IMR-90 (cell line): ENCODE measurements around the gene FRMD4B. TPM values are rescaled to one million over a fixed set of nuclear protein-coding genes. Genes with fewer than 3 reads are reported as not detected.

Experiments
- ATAC-seq: fragments of 200-7000 bp; cut with Tn5 transposase; 2 replicates; pipeline ENCODE4 v1.9.1; 2020; ENCODE audit warnings: low read depth, mild to moderate bottlenecking, moderate library complexity
- BruUV-seq: library from RNA; stranded (reverse); fragments of 400-500 nt; replicated peaks from 2 replicates; lab custom pipeline; 2021; lab: Mats Ljungman, UMichigan
- CTCF ChIA-PET: fragments of 300-600 bp; formaldehyde crosslinking; extraction: SDS; loops from one replicate; lab custom pipeline; 2021; ENCODE audit warnings: antibody characterized with exemption; lab: Yijun Ruan, JAX
- POLR2A ChIA-PET: fragments of 300-600 bp; sonication (Branson Sonifier 250); formaldehyde crosslinking; loops from one replicate; lab custom pipeline; 2022; ENCODE audit warnings: antibody characterized with exemption; ENCODE audit not compliant: unreplicated experiment; lab: Charles Lee
- DNase-seq: peaks from one replicate; pipeline ENCODE4 v3.0.0; 2013
- H2AFZ ChIP-seq: replicated peaks from 2 replicates; pipeline ENCODE3; 2013; ENCODE audit warnings: low read length, mild to moderate bottlenecking; ENCODE audit not compliant: poor library complexity
- H2AK5ac ChIP-seq: 2 replicates; pipeline ENCODE4 v1.6.1; 2013; ENCODE audit warnings: low read depth, low read length, inconsistent platforms
- H2AK9ac ChIP-seq: replicated peaks from 2 replicates; pipeline ENCODE3; 2013; ENCODE audit warnings: mild to moderate bottlenecking, low read depth, low read length, moderate library complexity; ENCODE audit not compliant: poor library complexity
- H2BK120ac ChIP-seq: 2 replicates; pipeline ENCODE4 v1.6.1; 2013; ENCODE audit warnings: low read depth, low read length, inconsistent platforms
- H2BK15ac ChIP-seq: 3 replicates; pipeline ENCODE4 v1.6.1; 2013; ENCODE audit warnings: low read depth, low read length, inconsistent platforms
- H2BK20ac ChIP-seq: 2 replicates; pipeline ENCODE4 v1.6.1; 2013; ENCODE audit warnings: low read depth, mild to moderate bottlenecking, inconsistent platforms, low read length, moderate library complexity
- H2BK5ac ChIP-seq: 2 replicates; pipeline ENCODE4 v1.6.1; 2013; ENCODE audit warnings: mild to moderate bottlenecking, low read depth, low read length, inconsistent platforms; ENCODE audit not compliant: poor library complexity, severe bottlenecking
- H3K14ac ChIP-seq: replicated peaks from 2 replicates; pipeline ENCODE4 v1.6.1; 2013; ENCODE audit warnings: low read depth, low read length, inconsistent platforms
- H3K18ac ChIP-seq: 2 replicates; pipeline ENCODE4 v1.6.1; 2013; ENCODE audit warnings: low read depth, low read length, control low read depth
- H3K23ac ChIP-seq: 2 replicates; pipeline ENCODE4 v1.6.1; 2013; ENCODE audit warnings: low read depth, low read length, inconsistent platforms
- H3K27ac ChIP-seq: 2 replicates; pipeline ENCODE4 v1.5.1; 2013; ENCODE audit warnings: mild to moderate bottlenecking, control low read depth, low read length; ENCODE audit not compliant: insufficient read depth
- H3K27me3 ChIP-seq: 2 replicates; pipeline ENCODE4 v1.6.1; 2013; ENCODE audit warnings: low read length; ENCODE audit not compliant: control insufficient read depth, insufficient read depth
- H3K36me3 ChIP-seq: 2 replicates; pipeline ENCODE4 v1.6.1; 2013; ENCODE audit warnings: low read length, mixed read lengths; ENCODE audit not compliant: control insufficient read depth, insufficient read depth
- H3K4ac ChIP-seq: 2 replicates; pipeline ENCODE4 v1.6.1; 2013; ENCODE audit warnings: low read depth, low read length, inconsistent platforms
- H3K4me1 ChIP-seq: 2 replicates; pipeline ENCODE4 v1.6.1; 2013; ENCODE audit warnings: low read length, mixed read lengths; ENCODE audit not compliant: control insufficient read depth, insufficient read depth
- H3K4me2 ChIP-seq: 2 replicates; pipeline ENCODE4 v1.6.1; 2013; ENCODE audit warnings: low read depth, mild to moderate bottlenecking, control low read depth, low read length, moderate library complexity
- H3K4me3 ChIP-seq: 2 replicates; pipeline ENCODE4 v1.5.1; 2013; ENCODE audit warnings: low read depth, mild to moderate bottlenecking, control low read depth, low read length, moderate library complexity; ENCODE audit not compliant: insufficient read depth
- H3K56ac ChIP-seq: 2 replicates; pipeline ENCODE4 v1.6.1; 2013; ENCODE audit warnings: low read length, inconsistent platforms; ENCODE audit not compliant: insufficient read depth; ENCODE audit errors: extremely low read depth
- H3K79me1 ChIP-seq, 2 experiments: 2 replicates each; pipeline ENCODE4 v1.6.1; 2013; ENCODE audit warnings: low read length in 2 of 2, inconsistent platforms in 1 of 2, low read depth in 1 of 2
- H3K9ac ChIP-seq: 2 replicates; pipeline ENCODE4 v1.6.1; 2013; ENCODE audit warnings: low read depth, low read length, control low read depth
- H3K9me1 ChIP-seq: 2 replicates; pipeline ENCODE4 v1.6.1; 2013; ENCODE audit warnings: low read length, inconsistent platforms; ENCODE audit not compliant: insufficient read depth
- H3K9me3 ChIP-seq: 2 replicates; pipeline ENCODE4 v1.6.1; 2013; ENCODE audit warnings: low read length; ENCODE audit not compliant: control insufficient read depth, insufficient read depth
- H4K20me1 ChIP-seq: 2 replicates; pipeline ENCODE4 v1.6.1; 2013; ENCODE audit warnings: low read length, inconsistent platforms; ENCODE audit not compliant: insufficient read depth
- H4K5ac ChIP-seq: 2 replicates; pipeline ENCODE4 v1.6.1; 2013; ENCODE audit warnings: mild to moderate bottlenecking, low read depth, low read length, control low read depth
- H4K8ac ChIP-seq, 2 experiments: 2 replicates each; pipeline ENCODE4 v1.6.1; 2013; ENCODE audit warnings: low read depth in 2 of 2, low read length in 2 of 2, control low read depth in 1 of 2, inconsistent platforms in 1 of 2
- H4K91ac ChIP-seq: 2 replicates; pipeline ENCODE4 v1.6.1; 2013; ENCODE audit warnings: low read depth, low read length, inconsistent platforms; ENCODE audit not compliant: insufficient read depth
- BHLHE40 ChIP-seq: fragments of 150-350 bp; IDR thresholded peaks from 2 replicates; pipeline ENCODE4 v1.6.1; 2016; ENCODE audit warnings: mild to moderate bottlenecking, low read depth, low read length
- CEBPB ChIP-seq: IDR thresholded peaks from 2 replicates; pipeline ENCODE4 v1.6.1; 2012; ENCODE audit warnings: low read depth, low read length, improper control_type of control experiment
- CHD1 ChIP-seq: IDR thresholded peaks from 2 replicates; pipeline ENCODE4 v1.6.1; 2012; ENCODE audit warnings: low read depth, low read length, improper control_type of control experiment
- FOS ChIP-seq: fragments of 150-350 bp; IDR thresholded peaks from 2 replicates; pipeline ENCODE4 v1.6.1; 2016; ENCODE audit warnings: low read depth, low read length
- MAFK ChIP-seq: IDR thresholded peaks from 2 replicates; pipeline ENCODE4 v1.6.1; 2012; ENCODE audit warnings: low read depth, low read length, improper control_type of control experiment
- MAZ ChIP-seq: IDR thresholded peaks from 2 replicates; pipeline ENCODE4 v1.6.1; 2012; ENCODE audit warnings: low read depth, mild to moderate bottlenecking, low read length, improper control_type of control experiment, moderate library complexity, borderline replicate concordance
- MXI1 ChIP-seq: IDR thresholded peaks from 2 replicates; pipeline ENCODE4 v1.6.1; 2012; ENCODE audit warnings: low read depth, mild to moderate bottlenecking, low read length, moderate library complexity, borderline replicate concordance
- NFE2L2 ChIP-seq: fragments of 150-350 bp; IDR thresholded peaks from 2 replicates; pipeline ENCODE4 v1.6.1; 2016; ENCODE audit warnings: low read depth, mild to moderate bottlenecking, low read length
- POLR2A ChIP-seq: IDR thresholded peaks from 2 replicates; pipeline ENCODE4 v1.6.1; 2012; ENCODE audit warnings: mild to moderate bottlenecking, low read depth, low read length
- RAD21 ChIP-seq: IDR thresholded peaks from 2 replicates; pipeline ENCODE4 v1.6.1; 2012; ENCODE audit warnings: low read length, improper control_type of control experiment
- RCOR1 ChIP-seq: IDR thresholded peaks from 2 replicates; pipeline ENCODE4 v1.6.1; 2012; ENCODE audit warnings: mild to moderate bottlenecking, low read length, improper control_type of control experiment; ENCODE audit not compliant: insufficient replicate concordance
- RFX5 ChIP-seq: IDR thresholded peaks from 2 replicates; pipeline ENCODE4 v1.8.0; 2012; ENCODE audit warnings: low read depth, mild to moderate bottlenecking, low read length, moderate library complexity
- SMC3 ChIP-seq: fragments of 150-350 bp; IDR thresholded peaks from 2 replicates; pipeline ENCODE4 v1.6.1; 2016; ENCODE audit warnings: low read depth, mild to moderate bottlenecking, antibody characterized with exemption, low read length, moderate library complexity
- WGBS, 2 experiments: methylation state at CpG; one replicate each; pipeline versions ENCODE4 v1.1.5 to v1.1.7; 2013; ENCODE audit warnings: missing lambda C conversion rate in 2 of 2; ENCODE audit not compliant: insufficient read length in 1 of 2; ENCODE audit errors: extremely low coverage in 2 of 2; 5-methylcytosine and 5-hydroxymethylcytosine counted together
- dilution Hi-C: fragments of 300-500 bp; cut with HindIII; formaldehyde crosslinking; loops from one replicate; pipeline ENCODE4 v1.14.3; 2018; ENCODE audit warnings: low sequenced_read_pairs; ENCODE audit not compliant: unreplicated experiment
- in situ Hi-C: fragments of 300-500 bp; cut with MboI; formaldehyde crosslinking; loops from 3 replicates; pipeline ENCODE4 v1.14.3; 2019; ENCODE audit warnings: low sequenced_read_pairs, inconsistent platforms, mixed read lengths
- intact Hi-C: fragments of 100-400 bp; cut with micrococcal nuclease; formaldehyde crosslinking; loops from 2 replicates; pipeline ENCODE4 v1.10.0; 2022
- polyA plus RNA-seq, 3 experiments: library from polyadenylated mRNA; depleted of rRNA; stranded (reverse); fragments of >200 nt; gene quantifications; 2 replicates each; pipeline ENCODE4 v1.2.3, GENCODE V29; 2012; ENCODE audit warnings: low replicate concordance in 1 of 3
- total RNA-seq: library from RNA; depleted of rRNA; stranded (reverse); fragments of >200 nt; gene quantifications from 2 replicates; pipeline ENCODE4 v1.2.3, GENCODE V29; 2012
- TF ChIP-seq, protein P1 (sequence below): fragments of 150-350 bp; IDR thresholded peaks from 2 replicates; pipeline ENCODE4 v1.6.1; 2016; ENCODE audit warnings: low read depth, mild to moderate bottlenecking, low read length, moderate library complexity, borderline replicate concordance
- TF ChIP-seq, protein P2 (sequence below): conservative IDR thresholded peaks from 2 replicates; pipeline ENCODE4 v1.5.1; 2012; ENCODE audit warnings: mild to moderate bottlenecking, low read depth, low read length, improper control_type of control experiment
- TF ChIP-seq, protein P3 (sequence below): fragments of 150-350 bp; IDR thresholded peaks from 2 replicates; pipeline ENCODE4 v1.6.1; 2017; ENCODE audit warnings: mild to moderate bottlenecking, antibody characterized with exemption, low read length, low read depth

The FRMD4B gene
- total and polyA plus RNA-seq, 2 of the 4 experiments (the other 2 are of a cell fraction), result 0.14 to 0.36 TPM

- H3K4me2 ChIP-seq, result no peak overlapping the region
- H3K56ac ChIP-seq, result no peak overlapping the region
- POLR2A ChIA-PET, result no interaction called here
- H2BK5ac ChIP-seq, result no peak overlapping the region
- no peaks in the 10 kb centered on the region for H3K27me3 ChIP-seq
- H2AK5ac ChIP-seq, result no peak overlapping the region
- no peak overlapping the region for H3K4me3 ChIP-seq
- no peaks in the 10 kb centered on the region for H3K9me1 ChIP-seq
- no peak for DNase-seq
- no peaks in the 10 kb centered on the region for H3K4me1 ChIP-seq
- no peak overlapping the region for H4K5ac ChIP-seq
- H2BK20ac ChIP-seq, result no peak overlapping the region
- H3K23ac ChIP-seq, result no peak overlapping the region
- H3K4ac ChIP-seq, result no peak overlapping the region
- H3K27ac ChIP-seq, result no peak overlapping the region
- H3K14ac ChIP-seq, result no peak overlapping the region
- H2BK120ac ChIP-seq, result no peak overlapping the region
- no peaks in the 10 kb centered on the region for H4K20me1 ChIP-seq
- in situ Hi-C loops (no loop called here), intact Hi-C loops (no loop called here), dilution Hi-C loops (no loop called here)
- H3K36me3 ChIP-seq, result no peaks in the 10 kb centered on the region
- H2AFZ ChIP-seq, result no peak overlapping the region
- H2BK15ac ChIP-seq, result no peak overlapping the region
- H3K79me1 ChIP-seq, result no peaks in the 10 kb centered on the region
- H4K8ac ChIP-seq, result no peak overlapping the region
- no peak overlapping the region for H3K9ac ChIP-seq
- no TSS peak for BruUV-seq
- H2AK9ac ChIP-seq, result no peak overlapping the region
- ATAC-seq, result no peak
- TF ChIP-seq RFX5 (no peak), FOS (no peak), RAD21 (no peak), MAFK (no peak), POLR2A (no peak), MXI1 (no peak), RCOR1 (no peak), BHLHE40 (no peak), MAZ (no peak), CHD1 (no peak), SMC3 (no peak), CEBPB (no peak), NFE2L2 (no peak)
- TF ChIP-seq, protein P1, sequence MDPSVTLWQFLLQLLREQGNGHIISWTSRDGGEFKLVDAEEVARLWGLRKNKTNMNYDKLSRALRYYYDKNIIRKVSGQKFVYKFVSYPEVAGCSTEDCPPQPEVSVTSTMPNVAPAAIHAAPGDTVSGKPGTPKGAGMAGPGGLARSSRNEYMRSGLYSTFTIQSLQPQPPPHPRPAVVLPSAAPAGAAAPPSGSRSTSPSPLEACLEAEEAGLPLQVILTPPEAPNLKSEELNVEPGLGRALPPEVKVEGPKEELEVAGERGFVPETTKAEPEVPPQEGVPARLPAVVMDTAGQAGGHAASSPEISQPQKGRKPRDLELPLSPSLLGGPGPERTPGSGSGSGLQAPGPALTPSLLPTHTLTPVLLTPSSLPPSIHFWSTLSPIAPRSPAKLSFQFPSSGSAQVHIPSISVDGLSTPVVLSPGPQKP, result no peak
- TF ChIP-seq, protein P2, sequence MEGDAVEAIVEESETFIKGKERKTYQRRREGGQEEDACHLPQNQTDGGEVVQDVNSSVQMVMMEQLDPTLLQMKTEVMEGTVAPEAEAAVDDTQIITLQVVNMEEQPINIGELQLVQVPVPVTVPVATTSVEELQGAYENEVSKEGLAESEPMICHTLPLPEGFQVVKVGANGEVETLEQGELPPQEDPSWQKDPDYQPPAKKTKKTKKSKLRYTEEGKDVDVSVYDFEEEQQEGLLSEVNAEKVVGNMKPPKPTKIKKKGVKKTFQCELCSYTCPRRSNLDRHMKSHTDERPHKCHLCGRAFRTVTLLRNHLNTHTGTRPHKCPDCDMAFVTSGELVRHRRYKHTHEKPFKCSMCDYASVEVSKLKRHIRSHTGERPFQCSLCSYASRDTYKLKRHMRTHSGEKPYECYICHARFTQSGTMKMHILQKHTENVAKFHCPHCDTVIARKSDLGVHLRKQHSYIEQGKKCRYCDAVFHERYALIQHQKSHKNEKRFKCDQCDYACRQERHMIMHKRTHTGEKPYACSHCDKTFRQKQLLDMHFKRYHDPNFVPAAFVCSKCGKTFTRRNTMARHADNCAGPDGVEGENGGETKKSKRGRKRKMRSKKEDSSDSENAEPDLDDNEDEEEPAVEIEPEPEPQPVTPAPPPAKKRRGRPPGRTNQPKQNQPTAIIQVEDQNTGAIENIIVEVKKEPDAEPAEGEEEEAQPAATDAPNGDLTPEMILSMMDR, result no peak
- TF ChIP-seq, protein P3, sequence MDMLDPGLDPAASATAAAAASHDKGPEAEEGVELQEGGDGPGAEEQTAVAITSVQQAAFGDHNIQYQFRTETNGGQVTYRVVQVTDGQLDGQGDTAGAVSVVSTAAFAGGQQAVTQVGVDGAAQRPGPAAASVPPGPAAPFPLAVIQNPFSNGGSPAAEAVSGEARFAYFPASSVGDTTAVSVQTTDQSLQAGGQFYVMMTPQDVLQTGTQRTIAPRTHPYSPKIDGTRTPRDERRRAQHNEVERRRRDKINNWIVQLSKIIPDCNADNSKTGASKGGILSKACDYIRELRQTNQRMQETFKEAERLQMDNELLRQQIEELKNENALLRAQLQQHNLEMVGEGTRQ, result no peak
- H3K9me3 ChIP-seq, result no peaks in the 10 kb centered on the region
- H4K91ac ChIP-seq, result no peak overlapping the region
- H3K18ac ChIP-seq, result no peak overlapping the region
- CTCF ChIA-PET, result no interaction called here
- 100% methylated on average over 1 of the region's 2 CpGs; no CpG with 5 or more reads in 1 of the 2 experiments for WGBS, 2 experiments
Measured at GRCh38 chr3:69266585-69266984, 119.3 kb downstream of the FRMD4B start.
